CD4-positive, alpha-beta T cell treated with Interleukin-21 for 1 hour (primary cell): ENCODE results near the gene ST8SIA1.
A peak's percentile ranks its signal among the peaks of the same experiment; 100 is the strongest.

Experiments
- DNase-seq: peaks from one replicate; pipeline ENCODE4 v3.0.0-alpha.2; 2020

The ST8SIA1 gene

GRCh38 chr12:22325218-22325617, 9.3 kb downstream of the ST8SIA1 start:
- DNase-seq = no peak

DNA sequence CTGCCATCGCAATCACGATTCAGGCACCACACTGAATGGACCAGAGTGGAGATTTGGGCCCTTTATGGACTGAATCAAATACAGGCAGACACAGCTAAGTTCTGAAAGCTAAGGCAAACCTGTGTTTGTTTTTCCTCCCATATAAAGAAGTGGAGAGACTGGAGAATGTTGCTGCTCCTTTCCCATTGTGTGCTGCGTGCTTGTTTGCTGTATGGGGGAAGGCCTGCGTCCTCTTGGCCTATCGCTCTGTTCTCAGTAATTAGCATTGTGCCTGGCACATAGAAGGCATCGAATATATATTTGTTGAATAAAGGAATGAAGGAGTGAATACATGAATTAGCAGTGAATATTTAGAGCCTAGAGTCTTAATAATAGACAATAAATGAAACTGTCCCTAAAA, 12.4 kb downstream of the ST8SIA1 start:
- no peak for DNase-seq

- peak; percentile 29 for DNase-seq
Observed at GRCh38 chr12:22321638-22322037, 12.9 kb downstream of the ST8SIA1 start.

GRCh38 chr12:22321018-22321605, 13.4 kb downstream of the ST8SIA1 start:
- DNase-seq = no peak

- DNase-seq = no peak
Observed at GRCh38 chr12:22318108-22318737, 16.3 kb downstream of the ST8SIA1 start.

- no peak for DNase-seq
Observed at GRCh38 chr12:22313963-22314330, 20.6 kb downstream of the ST8SIA1 start.

GRCh38 chr12:22313286-22313962, 21.1 kb downstream of the ST8SIA1 start:
- DNase-seq = no peak

- no peak for DNase-seq
Observed at GRCh38 chr12:22312336-22312735, 22.2 kb downstream of the ST8SIA1 start.

DNA sequence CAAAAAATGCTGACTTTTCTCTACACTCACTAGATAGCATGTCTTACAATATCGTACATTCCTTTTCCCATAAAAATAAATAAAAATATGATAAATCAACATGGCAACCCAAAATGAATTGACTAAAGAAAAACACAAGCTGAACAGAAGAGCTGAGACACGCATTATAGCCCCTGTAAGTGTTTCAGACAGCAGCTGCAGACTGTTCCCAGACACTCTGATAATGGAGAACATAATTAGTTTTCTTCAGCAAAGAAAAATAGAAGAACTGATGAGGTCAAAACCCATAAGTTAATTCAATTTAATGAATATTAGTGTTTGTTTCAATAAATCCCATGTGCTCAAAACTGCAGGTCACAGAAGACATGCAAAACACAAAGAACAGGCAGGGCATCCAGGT, 23.8 kb downstream of the ST8SIA1 start:
- no peak for DNase-seq

DNA sequence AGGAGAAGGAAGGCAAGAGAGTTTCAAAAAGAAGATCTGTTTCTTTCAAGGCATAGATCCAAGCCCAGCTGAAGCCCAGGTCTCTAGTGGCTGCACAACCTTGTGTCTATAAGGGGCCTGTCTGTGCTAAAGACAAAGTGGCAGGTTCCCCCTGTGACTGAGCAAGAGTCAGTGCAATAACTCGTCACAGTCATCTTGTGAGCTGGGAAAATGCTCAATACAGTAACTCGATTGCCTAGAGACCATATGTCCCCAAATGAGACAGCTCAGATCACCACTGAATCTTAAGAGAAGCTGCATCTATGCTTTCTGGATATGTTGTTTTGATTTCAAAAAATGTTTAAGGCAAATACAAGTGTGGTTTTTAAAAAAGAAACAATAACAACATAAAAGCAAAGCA, 24.2 kb downstream of the ST8SIA1 start:
- no peak for DNase-seq

DNA sequence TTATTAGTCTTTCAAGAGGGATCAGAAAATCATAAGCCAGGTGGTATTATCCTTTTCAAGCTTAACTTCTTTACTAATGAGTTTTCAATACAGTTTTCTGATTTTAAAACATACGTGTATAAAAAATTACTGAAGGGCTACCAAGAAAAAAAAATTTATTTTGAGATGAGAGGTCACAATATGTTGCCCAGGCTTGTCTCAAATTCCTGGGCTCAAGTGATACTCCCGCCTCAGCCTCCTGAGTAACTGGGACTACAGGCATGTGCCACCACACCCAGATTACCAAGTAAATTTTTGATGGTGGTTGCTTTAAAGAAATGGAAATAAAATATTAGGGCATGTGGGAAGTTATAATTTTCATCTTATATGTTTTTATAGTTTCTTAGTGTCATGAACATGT, 26.7 kb downstream of the ST8SIA1 start:
- no peak for DNase-seq

DNA sequence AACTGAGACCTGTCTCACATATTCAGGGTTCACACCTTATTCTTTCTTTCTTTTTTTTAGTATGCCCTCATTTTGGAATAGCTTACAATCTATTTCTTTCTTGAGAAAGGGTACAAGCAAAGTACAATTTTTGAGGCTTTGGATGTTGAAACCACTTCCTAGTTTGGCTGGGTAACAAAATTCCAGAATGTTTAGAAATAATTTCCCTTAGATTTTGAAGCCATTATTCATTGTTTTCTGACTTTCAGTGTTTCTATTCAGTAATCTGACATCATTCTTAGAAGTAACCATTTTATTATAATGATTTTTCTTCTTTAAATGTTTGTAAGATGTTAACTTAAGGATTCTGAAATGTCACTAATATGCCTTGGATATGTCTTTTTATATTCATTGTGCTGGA, 28.2 kb downstream of the ST8SIA1 start:
- no peak for DNase-seq

- DNase-seq = no peak
Observed at GRCh38 chr12:22304341-22304740, 30.2 kb downstream of the ST8SIA1 start.

DNA sequence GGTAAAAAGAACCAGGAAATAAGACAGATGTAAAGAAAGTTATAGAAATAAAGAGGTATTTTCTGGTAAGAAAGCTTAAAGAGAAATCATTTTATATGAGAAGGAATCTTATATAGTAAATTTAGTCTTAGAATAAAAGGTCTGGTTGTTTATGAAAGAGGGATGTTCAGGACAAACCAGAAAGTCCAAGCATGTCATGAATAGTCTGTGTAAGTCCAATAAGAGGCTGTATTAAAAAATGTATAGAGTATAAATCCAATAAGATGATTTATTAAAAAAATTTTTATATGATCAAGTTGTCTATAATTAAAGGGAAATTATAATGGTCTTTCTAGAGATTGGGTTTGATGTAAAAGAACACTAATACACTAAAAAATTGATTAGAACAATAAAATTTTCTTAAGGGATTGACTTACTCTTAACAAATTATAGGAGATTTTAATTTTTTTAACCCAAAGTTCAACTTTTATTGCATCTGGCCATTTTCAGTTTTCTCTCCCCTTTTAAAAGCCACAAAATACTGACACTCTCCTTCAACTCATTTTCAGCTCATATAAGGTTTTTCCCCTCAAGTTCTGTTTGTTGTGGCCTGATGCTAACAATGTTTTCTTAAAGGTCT, 35.1 kb downstream of the ST8SIA1 start:
- no peak for DNase-seq

GRCh38 chr12:22289250-22289649, 45.3 kb downstream of the ST8SIA1 start:
- no peak for DNase-seq

- DNase-seq = peak; percentile 15
Observed at GRCh38 chr12:22287776-22288621, 46.5 kb downstream of the ST8SIA1 start.

DNA sequence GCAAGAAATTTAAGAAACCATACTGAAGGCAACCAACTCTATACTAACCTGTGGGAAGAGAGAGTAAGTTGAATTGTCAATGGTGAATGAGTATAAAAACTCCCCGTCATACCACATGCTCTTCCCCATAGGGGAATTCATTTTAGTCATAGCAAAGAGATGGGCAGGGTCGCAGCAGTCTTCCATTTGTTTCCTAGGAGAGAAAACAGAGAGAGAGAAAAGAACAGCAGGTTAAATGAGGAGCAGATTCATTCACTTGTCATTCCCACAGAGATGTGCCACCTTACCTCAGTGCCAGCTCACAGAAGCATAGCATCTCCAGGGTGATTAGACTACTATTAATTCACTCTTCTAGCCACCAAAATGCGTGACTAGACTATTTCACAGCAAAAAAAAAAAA, 47.4 kb downstream of the ST8SIA1 start:
- DNase-seq = no peak

GRCh38 chr12:22286569-22286968, 47.9 kb downstream of the ST8SIA1 start:
- no peak for DNase-seq

DNA sequence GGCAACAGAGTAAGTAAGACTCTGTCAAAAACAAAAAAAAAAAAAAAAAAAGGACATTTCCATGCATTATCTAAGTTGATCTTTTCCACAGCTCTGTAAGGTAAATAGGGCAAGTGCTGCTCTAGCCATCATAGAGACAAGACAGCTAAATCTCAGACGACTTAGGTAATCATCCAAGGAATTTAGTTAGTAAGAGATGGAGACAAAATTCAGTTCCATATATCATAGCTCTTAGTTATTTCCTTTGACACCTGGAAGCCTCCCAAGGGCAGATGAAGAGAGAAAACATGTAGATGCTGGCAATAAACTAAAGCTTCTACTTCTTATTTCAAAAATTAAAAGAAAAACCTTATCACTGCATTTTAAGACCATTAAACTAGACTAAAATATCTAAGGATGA, 48.7 kb downstream of the ST8SIA1 start:
- DNase-seq = no peak

DNA sequence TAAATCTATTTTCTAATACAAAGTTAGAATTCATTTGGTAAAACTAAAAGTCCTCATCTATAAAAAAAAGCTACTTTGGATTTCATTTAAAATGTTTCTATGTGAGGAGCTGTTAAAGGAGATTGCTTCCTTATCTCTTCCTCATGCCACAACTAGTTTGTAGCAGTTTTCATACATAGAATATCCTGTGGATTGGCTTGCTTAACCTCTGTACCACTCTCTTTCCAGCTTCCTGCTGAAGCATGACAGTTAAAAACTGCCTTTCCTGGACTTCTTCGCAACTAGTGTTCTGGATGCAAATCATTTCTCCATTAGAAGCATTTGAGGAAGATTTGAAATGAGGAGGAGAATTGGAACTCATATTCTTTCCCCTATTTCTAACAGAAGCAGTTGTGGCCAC, 49.6 kb downstream of the ST8SIA1 start:
- no peak for DNase-seq

DNA sequence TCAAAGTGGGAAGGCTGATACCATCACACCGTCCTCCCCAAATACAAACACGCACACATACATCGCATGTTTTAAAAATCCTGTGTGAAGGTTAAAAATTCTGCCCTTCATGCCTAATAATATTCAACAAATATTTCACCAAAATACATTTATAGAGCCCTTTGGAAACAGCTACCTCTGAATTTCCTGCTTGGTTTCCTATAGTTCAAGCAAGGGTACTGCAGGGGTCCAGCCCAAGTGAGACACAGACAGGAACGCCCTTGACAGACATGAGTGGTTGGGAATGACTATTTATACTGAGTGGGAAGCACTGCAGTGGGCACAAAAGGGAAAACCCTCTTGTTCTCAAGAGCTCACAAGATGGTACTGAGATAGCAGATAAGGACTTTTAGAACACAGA, 51.0 kb downstream of the ST8SIA1 start:
- DNase-seq = no peak

- no peak for DNase-seq
Observed at GRCh38 chr12:22283006-22283506, 51.5 kb downstream of the ST8SIA1 start.

DNA sequence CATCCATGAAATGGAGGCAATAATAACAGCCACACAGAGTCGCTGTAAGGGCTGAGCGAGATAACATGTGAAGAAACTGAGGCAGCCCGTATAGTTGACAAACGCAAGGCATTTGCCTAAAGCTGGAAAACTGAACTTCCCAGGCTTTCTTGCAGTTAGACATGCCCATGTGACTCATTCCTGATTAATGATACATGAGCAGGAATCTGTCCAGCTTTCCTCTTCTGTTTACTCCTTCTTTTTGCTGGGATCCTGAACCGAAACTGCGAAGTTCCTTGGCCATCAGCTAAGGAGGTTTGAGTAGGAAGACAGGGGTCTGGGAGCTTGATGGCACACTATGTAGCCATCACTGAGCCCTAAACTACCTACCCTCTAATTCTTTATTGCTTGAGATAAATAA, 52.2 kb downstream of the ST8SIA1 start:
- DNase-seq = no peak
